H1 (cell line): Measurements from ENCODE around the gene GALT. TPM values are rescaled to one million over a fixed set of nuclear protein-coding genes. Genes with fewer than 3 reads are reported as not detected.

Source experiments
- CREB1 ChIP-seq: IDR thresholded peaks from 2 replicates; pipeline ENCODE4 v1.6.1; 2012; ENCODE audit warnings: inconsistent platforms
- EP300 ChIP-seq, 2 experiments: IDR thresholded peaks; 1 replicate in 1 of 2; 2 replicates in 1 of 2; pipeline ENCODE4 v1.6.1; 2011 to 2012; ENCODE audit warnings: low read depth in 2 of 2, low read length in 2 of 2, mild to moderate bottlenecking in 2 of 2, borderline replicate concordance in 1 of 2, inconsistent platforms in 1 of 2, moderate library complexity in 1 of 2
- GTF2F1 ChIP-seq: IDR thresholded peaks from 2 replicates; pipeline ENCODE4 v1.6.1; 2012; ENCODE audit warnings: low read depth, low read length, improper control_type of control experiment, borderline replicate concordance
- SP1 ChIP-seq: IDR thresholded peaks from 2 replicates; pipeline ENCODE4 v1.6.1; 2011; ENCODE audit warnings: low read depth, low read length
- TAF7 ChIP-seq: optimal IDR thresholded peaks from 2 replicates; pipeline ENCODE3; 2011; ENCODE audit warnings: low read depth, mild to moderate bottlenecking, inconsistent platforms, low read length, moderate library complexity, borderline replicate concordance
- YY1 ChIP-seq: IDR thresholded peaks from 2 replicates; pipeline ENCODE4 v1.6.1; 2011; ENCODE audit warnings: low read depth, mild to moderate bottlenecking, low read length
- polyA plus RNA-seq, 7 experiments: library from polyadenylated mRNA; depleted of rRNA in 3 of 7; stranded (reverse) in 5 of 7; unstranded in 2 of 7; fragments of >200 nt in 5 of 7; fragments of 200-250 nt in 2 of 7; gene quantifications; 1 replicate in 5 of 7; 2 replicates in 1 of 7; 4 replicates in 1 of 7; pipeline versions ENCODE4 v1.2.1 to v1.2.3, GENCODE V29; 2011 to 2013; ENCODE audit warnings: missing spikeins in 2 of 7, mixed read lengths in 2 of 7
- total RNA-seq: library from RNA; stranded (reverse); fragmentation: NEBNext Ultra II Directional; extraction: Animal tissue kit (Norgen Biotek cat#: 25700); gene quantifications from 2 replicates; pipeline ENCODE4 v1.2.1, GENCODE V29; 2021
- TF ChIP-seq, protein P1 (sequence below): fragments of 300-600 bp; sonication (generic); IDR thresholded peaks from 2 replicates; pipeline ENCODE4 v1.7.1; 2012; ENCODE audit warnings: low read length, moderate library complexity, mild to moderate bottlenecking, inconsistent platforms; ENCODE audit not compliant: insufficient replicate concordance
- TF ChIP-seq, protein P2 (sequence below): IDR thresholded peaks from 2 replicates; pipeline ENCODE4 v1.6.1; 2011; ENCODE audit warnings: low read length, improper control_type of control experiment

Gene GALT
- total and polyA plus RNA-seq, 2 of the 8 experiments (the other 6 are each of a cell fraction or from before 2014, with no cell fraction given) = 21.9 to 50.6 TPM

DNA sequence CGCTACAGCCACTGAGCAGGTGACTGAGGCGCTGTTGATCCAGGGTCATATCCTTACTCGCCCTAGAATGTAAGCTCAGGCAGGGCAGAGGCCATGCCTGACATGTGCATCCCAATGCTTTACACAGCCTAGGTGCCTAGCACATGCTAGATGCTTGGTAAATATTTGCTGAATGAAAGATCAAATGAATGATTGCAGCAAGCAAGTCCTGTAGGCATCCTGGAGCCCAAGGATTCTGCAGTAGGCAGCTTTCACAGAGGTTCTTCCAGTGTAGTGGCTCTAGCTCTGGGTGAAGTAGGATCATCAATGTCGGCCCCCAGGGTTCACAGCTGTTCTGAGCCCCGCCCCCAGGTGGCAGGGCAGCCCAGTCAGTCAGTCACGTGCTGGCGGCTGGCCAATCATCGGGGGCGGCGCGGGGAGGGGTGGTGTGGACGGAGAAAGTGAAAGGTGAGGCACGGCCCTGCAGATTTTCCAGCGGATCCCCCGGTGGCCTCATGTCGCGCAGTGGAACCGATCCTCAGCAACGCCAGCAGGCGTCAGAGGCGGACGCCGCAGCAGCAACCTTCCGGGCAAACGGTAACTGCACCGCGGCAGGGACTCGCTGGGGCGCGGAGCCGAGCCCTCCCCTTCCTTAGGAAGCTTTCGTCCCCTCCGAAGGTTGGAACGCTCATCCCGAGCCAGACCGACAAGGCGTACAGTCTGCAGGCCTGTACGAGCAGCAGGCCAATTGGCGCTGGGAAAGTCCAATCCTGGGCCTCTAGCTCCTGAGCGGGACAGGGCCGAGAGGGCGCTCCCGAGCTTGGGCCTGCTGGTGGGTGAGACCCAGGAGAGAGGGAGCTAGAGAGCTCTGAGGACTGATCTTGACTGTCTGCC, at the start of gene GALT (continued):
- TF ChIP-seq, protein P1, sequence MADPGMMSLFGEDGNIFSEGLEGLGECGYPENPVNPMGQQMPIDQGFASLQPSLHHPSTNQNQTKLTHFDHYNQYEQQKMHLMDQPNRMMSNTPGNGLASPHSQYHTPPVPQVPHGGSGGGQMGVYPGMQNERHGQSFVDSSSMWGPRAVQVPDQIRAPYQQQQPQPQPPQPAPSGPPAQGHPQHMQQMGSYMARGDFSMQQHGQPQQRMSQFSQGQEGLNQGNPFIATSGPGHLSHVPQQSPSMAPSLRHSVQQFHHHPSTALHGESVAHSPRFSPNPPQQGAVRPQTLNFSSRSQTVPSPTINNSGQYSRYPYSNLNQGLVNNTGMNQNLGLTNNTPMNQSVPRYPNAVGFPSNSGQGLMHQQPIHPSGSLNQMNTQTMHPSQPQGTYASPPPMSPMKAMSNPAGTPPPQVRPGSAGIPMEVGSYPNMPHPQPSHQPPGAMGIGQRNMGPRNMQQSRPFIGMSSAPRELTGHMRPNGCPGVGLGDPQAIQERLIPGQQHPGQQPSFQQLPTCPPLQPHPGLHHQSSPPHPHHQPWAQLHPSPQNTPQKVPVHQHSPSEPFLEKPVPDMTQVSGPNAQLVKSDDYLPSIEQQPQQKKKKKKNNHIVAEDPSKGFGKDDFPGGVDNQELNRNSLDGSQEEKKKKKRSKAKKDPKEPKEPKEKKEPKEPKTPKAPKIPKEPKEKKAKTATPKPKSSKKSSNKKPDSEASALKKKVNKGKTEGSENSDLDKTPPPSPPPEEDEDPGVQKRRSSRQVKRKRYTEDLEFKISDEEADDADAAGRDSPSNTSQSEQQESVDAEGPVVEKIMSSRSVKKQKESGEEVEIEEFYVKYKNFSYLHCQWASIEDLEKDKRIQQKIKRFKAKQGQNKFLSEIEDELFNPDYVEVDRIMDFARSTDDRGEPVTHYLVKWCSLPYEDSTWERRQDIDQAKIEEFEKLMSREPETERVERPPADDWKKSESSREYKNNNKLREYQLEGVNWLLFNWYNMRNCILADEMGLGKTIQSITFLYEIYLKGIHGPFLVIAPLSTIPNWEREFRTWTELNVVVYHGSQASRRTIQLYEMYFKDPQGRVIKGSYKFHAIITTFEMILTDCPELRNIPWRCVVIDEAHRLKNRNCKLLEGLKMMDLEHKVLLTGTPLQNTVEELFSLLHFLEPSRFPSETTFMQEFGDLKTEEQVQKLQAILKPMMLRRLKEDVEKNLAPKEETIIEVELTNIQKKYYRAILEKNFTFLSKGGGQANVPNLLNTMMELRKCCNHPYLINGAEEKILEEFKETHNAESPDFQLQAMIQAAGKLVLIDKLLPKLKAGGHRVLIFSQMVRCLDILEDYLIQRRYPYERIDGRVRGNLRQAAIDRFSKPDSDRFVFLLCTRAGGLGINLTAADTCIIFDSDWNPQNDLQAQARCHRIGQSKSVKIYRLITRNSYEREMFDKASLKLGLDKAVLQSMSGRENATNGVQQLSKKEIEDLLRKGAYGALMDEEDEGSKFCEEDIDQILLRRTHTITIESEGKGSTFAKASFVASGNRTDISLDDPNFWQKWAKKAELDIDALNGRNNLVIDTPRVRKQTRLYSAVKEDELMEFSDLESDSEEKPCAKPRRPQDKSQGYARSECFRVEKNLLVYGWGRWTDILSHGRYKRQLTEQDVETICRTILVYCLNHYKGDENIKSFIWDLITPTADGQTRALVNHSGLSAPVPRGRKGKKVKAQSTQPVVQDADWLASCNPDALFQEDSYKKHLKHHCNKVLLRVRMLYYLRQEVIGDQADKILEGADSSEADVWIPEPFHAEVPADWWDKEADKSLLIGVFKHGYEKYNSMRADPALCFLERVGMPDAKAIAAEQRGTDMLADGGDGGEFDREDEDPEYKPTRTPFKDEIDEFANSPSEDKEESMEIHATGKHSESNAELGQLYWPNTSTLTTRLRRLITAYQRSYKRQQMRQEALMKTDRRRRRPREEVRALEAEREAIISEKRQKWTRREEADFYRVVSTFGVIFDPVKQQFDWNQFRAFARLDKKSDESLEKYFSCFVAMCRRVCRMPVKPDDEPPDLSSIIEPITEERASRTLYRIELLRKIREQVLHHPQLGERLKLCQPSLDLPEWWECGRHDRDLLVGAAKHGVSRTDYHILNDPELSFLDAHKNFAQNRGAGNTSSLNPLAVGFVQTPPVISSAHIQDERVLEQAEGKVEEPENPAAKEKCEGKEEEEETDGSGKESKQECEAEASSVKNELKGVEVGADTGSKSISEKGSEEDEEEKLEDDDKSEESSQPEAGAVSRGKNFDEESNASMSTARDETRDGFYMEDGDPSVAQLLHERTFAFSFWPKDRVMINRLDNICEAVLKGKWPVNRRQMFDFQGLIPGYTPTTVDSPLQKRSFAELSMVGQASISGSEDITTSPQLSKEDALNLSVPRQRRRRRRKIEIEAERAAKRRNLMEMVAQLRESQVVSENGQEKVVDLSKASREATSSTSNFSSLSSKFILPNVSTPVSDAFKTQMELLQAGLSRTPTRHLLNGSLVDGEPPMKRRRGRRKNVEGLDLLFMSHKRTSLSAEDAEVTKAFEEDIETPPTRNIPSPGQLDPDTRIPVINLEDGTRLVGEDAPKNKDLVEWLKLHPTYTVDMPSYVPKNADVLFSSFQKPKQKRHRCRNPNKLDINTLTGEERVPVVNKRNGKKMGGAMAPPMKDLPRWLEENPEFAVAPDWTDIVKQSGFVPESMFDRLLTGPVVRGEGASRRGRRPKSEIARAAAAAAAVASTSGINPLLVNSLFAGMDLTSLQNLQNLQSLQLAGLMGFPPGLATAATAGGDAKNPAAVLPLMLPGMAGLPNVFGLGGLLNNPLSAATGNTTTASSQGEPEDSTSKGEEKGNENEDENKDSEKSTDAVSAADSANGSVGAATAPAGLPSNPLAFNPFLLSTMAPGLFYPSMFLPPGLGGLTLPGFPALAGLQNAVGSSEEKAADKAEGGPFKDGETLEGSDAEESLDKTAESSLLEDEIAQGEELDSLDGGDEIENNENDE = no peak
- TF ChIP-seq, protein P2, sequence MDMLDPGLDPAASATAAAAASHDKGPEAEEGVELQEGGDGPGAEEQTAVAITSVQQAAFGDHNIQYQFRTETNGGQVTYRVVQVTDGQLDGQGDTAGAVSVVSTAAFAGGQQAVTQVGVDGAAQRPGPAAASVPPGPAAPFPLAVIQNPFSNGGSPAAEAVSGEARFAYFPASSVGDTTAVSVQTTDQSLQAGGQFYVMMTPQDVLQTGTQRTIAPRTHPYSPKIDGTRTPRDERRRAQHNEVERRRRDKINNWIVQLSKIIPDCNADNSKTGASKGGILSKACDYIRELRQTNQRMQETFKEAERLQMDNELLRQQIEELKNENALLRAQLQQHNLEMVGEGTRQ = peak; percentile 98
- TF ChIP-seq GTF2F1 = no peak
- no peak for TF ChIP-seq EP300 (IDR thresholded peaks at IDR 0.05; ENCODE audit: borderline replicate concordance in 1 of 2, low read depth in 2 of 2, low read length in 2 of 2)
- TF ChIP-seq SP1 = peak; percentile 72
- no peak for TF ChIP-seq TAF7
- TF ChIP-seq YY1 = 0 out of 2 replicates have a peak, but pooled peaks have one; percentile 55
- TF ChIP-seq CREB1 = no peak; the same call in 1 of the 2 replicates
